C4-2B (cell line): ENCODE results near the gene RNLS.

ENCODE experiments used
- H3K27ac ChIP-seq: fragments of 450-650 bp; 2 replicates; pipeline ENCODE4 v1.5.1; 2017
- CTCF ChIP-seq: fragments of 450-650 bp; conservative IDR thresholded peaks from 2 replicates; pipeline ENCODE4 v1.5.1; 2017; ENCODE audit warnings: mild to moderate bottlenecking
- ZFX ChIP-seq: fragments of 450-650 bp; IDR thresholded peaks from 2 replicates; pipeline ENCODE4 v1.6.1; 2017

Gene RNLS

GRCh38 chr10:88528806-88529570 is 54.1 kb downstream of the RNLS start:
- TF ChIP-seq CTCF (no peak), ZFX (no peak)

GRCh38 chr10:88528201-88528600 is 54.9 kb downstream of the RNLS start:
- TF ChIP-seq CTCF (no peak), ZFX (no peak)
- no peak overlapping the region for H3K27ac ChIP-seq

More at GRCh38 chr10:88528806-88529570, 54.1 kb downstream of the RNLS start:
- H3K27ac ChIP-seq: no peak overlapping the region

GRCh38 chr10:88527245-88527644 is 55.9 kb downstream of the RNLS start:
- TF ChIP-seq ZFX (no peak), CTCF (no peak)
- H3K27ac ChIP-seq: no peak overlapping the region

GRCh38 chr10:88526501-88527105 is 56.5 kb downstream of the RNLS start:
- H3K27ac ChIP-seq: no peak overlapping the region
- TF ChIP-seq CTCF (no peak), ZFX (no peak)

- no peak for TF ChIP-seq CTCF
- no peak for TF ChIP-seq ZFX
- no peak overlapping the region for H3K27ac ChIP-seq
Measured at GRCh38 chr10:88525371-88526069, 57.6 kb downstream of the RNLS start.

GRCh38 chr10:88523739-88524400 is 59.2 kb downstream of the RNLS start:
- H3K27ac ChIP-seq: no peak overlapping the region
- TF ChIP-seq CTCF (no peak), ZFX (no peak)
